ENCODE results near the gene TSPAN17. TPM values are rescaled to one million over a fixed set of nuclear protein-coding genes. Genes with fewer than 3 reads are reported as not detected.

Gene TSPAN17
- total RNA-seq, 1 donor from 2014 or later, result 56.1 TPM

- intact Hi-C loops (cut with micrococcal nuclease), result no loop called here
These were observed 28.5 kb downstream of the TSPAN17 start for GRCh38 chr5:176675676-176676360.

GRCh38 chr5:176676361-176676824, 29.1 kb downstream of the TSPAN17 start:
- intact Hi-C loops (cut with micrococcal nuclease), result no loop called here

GRCh38 chr5:176677209-176677939, 30.1 kb downstream of the TSPAN17 start:
- intact Hi-C loops (cut with micrococcal nuclease), result no loop called here

GRCh38 chr5:176678584-176678983, 31.3 kb downstream of the TSPAN17 start:
- intact Hi-C loops (cut with micrococcal nuclease), result no loop called here

GRCh38 chr5:176679365-176680225, 32.3 kb downstream of the TSPAN17 start:
- intact Hi-C loops (cut with micrococcal nuclease), result no loop called here

- intact Hi-C loops (cut with micrococcal nuclease), result no loop called here
These were observed 32.9 kb downstream of the TSPAN17 start for GRCh38 chr5:176680226-176680563.

- intact Hi-C loops (cut with micrococcal nuclease), result no loop called here
These were observed 34.8 kb downstream of the TSPAN17 start for GRCh38 chr5:176682016-176682531.

GRCh38 chr5:176685010-176685409, 37.7 kb downstream of the TSPAN17 start:
- intact Hi-C loops (cut with micrococcal nuclease), result no loop called here

GRCh38 chr5:176687247-176687646, 40.0 kb downstream of the TSPAN17 start:
- intact Hi-C loops (cut with micrococcal nuclease), result no loop called here

- intact Hi-C loops (cut with micrococcal nuclease), result no loop called here
These were observed 40.6 kb downstream of the TSPAN17 start for GRCh38 chr5:176687881-176688280.

GRCh38 chr5:176690911-176691310, 43.6 kb downstream of the TSPAN17 start:
- intact Hi-C loops (cut with micrococcal nuclease), result no loop called here

GRCh38 chr5:176691524-176691923, 44.2 kb downstream of the TSPAN17 start:
- intact Hi-C loops (cut with micrococcal nuclease), result no loop called here

- intact Hi-C loops (cut with micrococcal nuclease), result no loop called here
These were observed 45.0 kb downstream of the TSPAN17 start for GRCh38 chr5:176692326-176692725.

- intact Hi-C loops (cut with micrococcal nuclease), result no loop called here
These were observed 45.7 kb downstream of the TSPAN17 start for GRCh38 chr5:176692839-176693476.

GRCh38 chr5:176693477-176693851, 46.2 kb downstream of the TSPAN17 start:
- intact Hi-C loops (cut with micrococcal nuclease), result no loop called here

- intact Hi-C loops (cut with micrococcal nuclease), result no loop called here
These were observed 46.9 kb downstream of the TSPAN17 start for GRCh38 chr5:176694146-176694545.

GRCh38 chr5:176694631-176695030, 47.3 kb downstream of the TSPAN17 start:
- intact Hi-C loops (cut with micrococcal nuclease), result no loop called here

- intact Hi-C loops (cut with micrococcal nuclease), result no loop called here
These were observed 47.8 kb downstream of the TSPAN17 start for GRCh38 chr5:176695073-176695472.

- intact Hi-C loops (cut with micrococcal nuclease), result no loop called here
These were observed 50.1 kb downstream of the TSPAN17 start for GRCh38 chr5:176697267-176697933.

- intact Hi-C loops (cut with micrococcal nuclease), result no loop called here
These were observed 50.8 kb downstream of the TSPAN17 start for GRCh38 chr5:176697934-176698538.
